ENCODE measurements around the gene TMPRSS2.

Gene TMPRSS2

DNA sequence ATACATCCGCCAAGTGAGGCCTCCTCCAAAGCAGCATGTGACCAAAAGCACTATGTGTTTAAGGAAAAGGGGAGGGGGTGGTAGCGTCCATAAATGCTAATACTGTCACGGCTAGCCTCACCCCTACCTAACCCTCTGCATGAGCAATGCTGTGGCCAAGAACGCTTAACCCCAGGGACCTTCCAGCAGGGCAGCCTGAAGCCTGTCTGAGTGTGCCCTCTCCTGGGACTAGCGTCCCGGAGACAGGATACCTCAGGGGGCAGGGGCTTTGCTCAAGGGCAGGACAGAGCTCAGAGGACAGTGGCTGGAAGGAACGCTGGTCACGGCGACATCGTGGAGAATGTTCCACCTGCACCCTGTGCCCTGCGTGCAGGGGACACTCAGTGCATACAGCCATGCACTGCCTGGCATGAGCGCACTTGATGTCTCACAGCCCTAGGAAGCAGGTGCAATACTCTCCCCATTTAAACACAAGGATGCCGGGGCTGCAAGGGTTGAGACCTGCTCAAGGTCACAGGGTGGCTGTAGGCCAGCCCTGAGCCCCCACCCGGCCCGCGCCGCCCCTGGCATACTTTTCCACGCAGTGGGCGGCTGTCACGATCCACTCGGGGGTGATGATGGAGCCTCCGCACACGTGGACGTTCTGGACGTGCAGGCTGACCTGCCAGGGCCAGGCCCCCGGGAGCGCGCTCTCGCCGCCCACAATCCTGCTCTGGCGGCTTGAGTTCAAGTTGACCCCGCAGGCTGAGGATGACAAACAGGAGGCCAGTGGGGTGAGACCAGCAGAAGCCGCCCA is 35.0 kb downstream of the TMPRSS2 start:
- DNase-seq (ENCODE audit: low read depth) = no peak
- no peak overlapping the region for H3K4me3 ChIP-seq (ENCODE audit: control insufficient read depth, low read depth, low read length)
- TF ChIP-seq, protein P1, sequence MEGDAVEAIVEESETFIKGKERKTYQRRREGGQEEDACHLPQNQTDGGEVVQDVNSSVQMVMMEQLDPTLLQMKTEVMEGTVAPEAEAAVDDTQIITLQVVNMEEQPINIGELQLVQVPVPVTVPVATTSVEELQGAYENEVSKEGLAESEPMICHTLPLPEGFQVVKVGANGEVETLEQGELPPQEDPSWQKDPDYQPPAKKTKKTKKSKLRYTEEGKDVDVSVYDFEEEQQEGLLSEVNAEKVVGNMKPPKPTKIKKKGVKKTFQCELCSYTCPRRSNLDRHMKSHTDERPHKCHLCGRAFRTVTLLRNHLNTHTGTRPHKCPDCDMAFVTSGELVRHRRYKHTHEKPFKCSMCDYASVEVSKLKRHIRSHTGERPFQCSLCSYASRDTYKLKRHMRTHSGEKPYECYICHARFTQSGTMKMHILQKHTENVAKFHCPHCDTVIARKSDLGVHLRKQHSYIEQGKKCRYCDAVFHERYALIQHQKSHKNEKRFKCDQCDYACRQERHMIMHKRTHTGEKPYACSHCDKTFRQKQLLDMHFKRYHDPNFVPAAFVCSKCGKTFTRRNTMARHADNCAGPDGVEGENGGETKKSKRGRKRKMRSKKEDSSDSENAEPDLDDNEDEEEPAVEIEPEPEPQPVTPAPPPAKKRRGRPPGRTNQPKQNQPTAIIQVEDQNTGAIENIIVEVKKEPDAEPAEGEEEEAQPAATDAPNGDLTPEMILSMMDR (IDR thresholded peaks at IDR 0.05; ENCODE audit: control insufficient read depth, insufficient read depth, low read depth, low read length, missing control alignments) = no peak

DNA sequence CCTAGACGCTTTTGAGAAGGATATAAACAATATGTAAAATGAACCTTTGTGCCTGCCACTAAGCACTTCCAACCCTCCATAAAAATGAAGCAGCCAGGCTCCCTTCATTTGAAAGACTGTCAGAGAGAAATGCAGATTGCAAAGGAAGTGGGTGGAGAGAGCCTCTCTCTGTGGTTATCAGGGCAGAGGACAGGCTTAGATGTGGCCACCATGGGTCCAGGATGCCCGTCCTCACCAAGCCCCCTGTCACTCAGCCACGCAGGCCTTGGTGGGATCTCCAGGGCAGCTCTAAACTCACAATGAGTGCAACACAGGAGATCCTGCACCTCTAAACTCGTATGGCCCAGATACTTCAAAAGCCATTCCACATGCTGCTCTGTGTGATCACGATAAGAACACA is 37.9 kb downstream of the TMPRSS2 start:
- DNase-seq (ENCODE audit: low read depth) = no peak
- TF ChIP-seq, protein P1 (IDR thresholded peaks at IDR 0.05; ENCODE audit: control insufficient read depth, insufficient read depth, low read depth, low read length, missing control alignments) = no peak
- no peak overlapping the region for H3K4me3 ChIP-seq (ENCODE audit: control insufficient read depth, low read depth, low read length)

DNA sequence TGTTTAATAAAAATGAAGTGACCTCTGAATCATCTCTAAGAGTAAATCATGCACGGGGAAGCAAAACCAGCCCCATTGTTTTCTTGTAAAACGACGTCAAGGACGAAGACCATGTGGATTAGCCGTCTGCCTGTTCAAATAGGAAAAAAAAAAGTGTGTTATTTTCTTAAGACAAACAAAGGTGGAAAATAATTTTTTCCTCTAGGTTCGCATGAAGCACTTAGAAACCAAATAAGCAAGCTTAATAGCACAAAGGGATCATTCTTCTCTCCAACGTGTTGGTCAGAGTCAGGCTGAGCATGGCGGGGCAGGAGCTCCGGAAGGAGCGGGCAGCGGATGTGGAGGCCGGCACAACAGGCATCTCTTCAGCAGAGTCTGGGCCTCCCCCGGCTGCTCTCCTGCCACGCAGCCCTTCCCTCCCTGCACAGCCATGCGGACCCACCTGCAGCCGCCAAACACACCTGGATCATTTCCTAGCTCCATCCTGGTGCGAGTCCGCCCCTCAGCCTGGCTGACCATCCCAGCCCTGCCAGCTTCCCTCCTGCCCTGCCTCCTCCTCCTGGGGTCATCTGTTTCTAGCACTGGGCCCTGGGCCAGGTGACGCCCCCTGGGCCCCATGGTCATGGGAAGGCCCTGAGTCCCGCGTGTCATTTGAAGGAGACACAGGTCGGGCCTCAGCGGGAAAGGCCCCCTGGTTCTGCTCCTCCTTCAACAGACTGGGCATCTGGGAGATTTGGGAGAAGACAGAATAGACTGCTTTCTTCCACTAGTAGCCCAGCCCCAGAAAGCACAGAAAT is 41.7 kb downstream of the TMPRSS2 start:
- TF ChIP-seq, protein P1 (IDR thresholded peaks at IDR 0.05; ENCODE audit: control insufficient read depth, insufficient read depth, low read depth, low read length, missing control alignments) = no peak

DNA sequence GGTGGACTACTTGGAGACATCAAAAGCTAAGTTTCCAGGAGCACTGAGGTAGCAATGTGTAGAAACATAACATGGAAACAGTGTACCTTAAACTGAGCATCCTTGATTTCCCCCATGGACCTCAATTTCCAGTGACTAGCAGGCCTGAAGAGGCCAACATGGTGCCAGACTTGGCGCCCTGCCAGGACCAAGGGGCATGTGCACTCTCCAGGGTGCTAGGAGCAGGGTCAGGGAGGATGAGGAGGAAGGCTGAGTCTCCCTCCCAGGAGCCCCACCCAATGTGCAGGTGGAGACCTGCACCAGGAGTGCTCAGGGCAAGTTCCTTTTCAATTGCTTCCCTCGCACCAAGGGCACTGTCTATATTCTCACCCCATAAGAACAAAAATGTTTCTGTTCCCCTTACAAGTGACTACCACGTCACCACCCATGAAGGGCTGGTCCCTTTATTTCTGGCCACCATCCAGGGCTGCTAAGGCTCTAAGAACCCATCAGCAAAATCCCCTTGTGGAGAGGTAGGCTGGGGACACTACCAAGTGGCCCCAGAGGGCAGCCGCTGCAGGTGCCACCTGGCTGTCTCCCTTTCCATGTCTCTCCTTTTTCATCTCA is 42.7 kb downstream of the TMPRSS2 start:
- no peak overlapping the region for H3K4me3 ChIP-seq (ENCODE audit: control insufficient read depth, low read depth, low read length)
- no peak for DNase-seq (ENCODE audit: low read depth)
- TF ChIP-seq, protein P1 (IDR thresholded peaks at IDR 0.05; ENCODE audit: control insufficient read depth, insufficient read depth, low read depth, low read length, missing control alignments) = no peak

More for the DNA sequence above, 41.7 kb downstream of the TMPRSS2 start:
- H3K4me3 ChIP-seq (ENCODE audit: control insufficient read depth, low read depth, low read length) = no peak overlapping the region
- DNase-seq (ENCODE audit: low read depth) = no peak

DNA sequence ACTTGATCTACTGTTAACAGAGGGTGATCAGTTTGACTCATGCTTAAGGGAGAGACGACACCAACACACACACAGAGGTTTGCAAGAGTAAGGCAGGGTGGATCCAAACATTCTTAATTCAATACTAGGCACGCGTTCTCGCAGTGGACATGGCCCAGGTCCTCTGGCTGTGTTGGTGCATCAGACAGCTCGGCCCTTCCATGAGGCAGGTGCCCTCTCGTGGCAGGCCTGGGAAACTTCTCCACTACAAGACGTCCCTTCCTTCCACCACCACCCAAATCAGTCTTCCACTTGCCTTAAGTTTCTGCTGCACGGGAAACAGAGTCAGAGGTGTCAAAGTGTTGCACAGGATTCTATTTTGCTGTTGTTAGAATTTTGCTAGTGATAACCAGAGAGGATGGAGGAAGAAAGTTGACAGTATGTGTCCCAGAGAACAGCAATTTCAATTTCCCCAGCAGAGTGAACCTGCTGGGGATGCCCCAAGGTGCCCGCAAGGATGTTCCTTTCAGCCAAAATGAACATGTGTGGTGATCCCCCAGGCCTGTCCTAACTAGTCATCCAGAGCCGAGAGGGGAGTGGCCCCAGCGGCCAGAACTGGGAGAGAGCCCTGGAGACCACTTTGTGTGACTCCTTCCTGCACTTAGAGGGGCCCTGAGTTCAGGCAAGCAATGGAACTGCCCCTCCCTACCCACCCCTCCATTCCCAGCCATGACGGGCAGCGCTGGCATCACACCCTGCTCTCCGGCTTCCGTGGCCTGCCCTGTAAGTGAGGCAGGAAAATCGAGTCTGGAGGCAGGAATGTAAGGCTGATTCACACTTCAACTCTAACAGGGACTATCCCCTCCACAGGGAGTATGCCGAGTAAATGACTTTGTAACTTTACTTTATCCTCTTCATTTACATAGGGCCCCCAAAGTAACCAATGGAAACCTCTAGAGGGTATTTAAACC is 47.1 kb downstream of the TMPRSS2 start:
- DNase-seq (ENCODE audit: low read depth) = peak; percentile 46
- TF ChIP-seq, protein P1 (IDR thresholded peaks at IDR 0.05; ENCODE audit: control insufficient read depth, insufficient read depth, low read depth, low read length, missing control alignments) = peak; percentile 94
- no peak overlapping the region for H3K4me3 ChIP-seq (ENCODE audit: control insufficient read depth, low read depth, low read length)

Data from AG09309 (cell line).